OCI-LY1 (cell line): ENCODE results near the gene SERPINB5.

Experiments used
- H2AFZ ChIP-seq: fragments of 200-600 bp; sonication (generic), shearing (Covaris generic); 2 replicates; pipeline ENCODE4 v1.6.0; 2014; ENCODE audit warnings: antibody characterized with exemption, mild to moderate bottlenecking, low read length
- H3F3A ChIP-seq: fragments of 200-600 bp; sonication (generic), shearing (Covaris generic); 2 replicates; pipeline ENCODE4 v1.6.0; 2014; ENCODE audit warnings: mild to moderate bottlenecking, antibody characterized with exemption, low read length, moderate library complexity; ENCODE audit not compliant: insufficient read depth
- H3K27ac ChIP-seq: fragments of 200-600 bp; sonication (generic); 2 replicates; pipeline ENCODE4 v1.5.1; 2014; ENCODE audit warnings: low read length, mixed run types, mild to moderate bottlenecking, low read depth; ENCODE audit not compliant: poor library complexity, severe bottlenecking
- H3K27me3 ChIP-seq: fragments of 200-600 bp; sonication (generic); 2 replicates; pipeline ENCODE4 v1.6.0; 2014; ENCODE audit warnings: antibody characterized with exemption, mild to moderate bottlenecking, low read length, moderate library complexity; ENCODE audit not compliant: insufficient read depth
- H3K36me3 ChIP-seq: fragments of 200-600 bp; sonication (generic); 2 replicates; pipeline ENCODE4 v1.6.1; 2014; ENCODE audit warnings: mild to moderate bottlenecking, antibody characterized with exemption, low read length, moderate library complexity, mixed read lengths; ENCODE audit not compliant: insufficient read depth
- H3K4me1 ChIP-seq: fragments of 200-600 bp; sonication (generic); 2 replicates; pipeline ENCODE4 v1.5.1; 2014; ENCODE audit warnings: mild to moderate bottlenecking, low read length, moderate library complexity; ENCODE audit not compliant: insufficient read depth, severe bottlenecking
- H3K4me2 ChIP-seq: fragments of 200-600 bp; sonication (generic), shearing (Covaris generic); 2 replicates; pipeline ENCODE4 v1.6.1; 2014; ENCODE audit warnings: low read length
- H3K4me3 ChIP-seq: fragments of 200-600 bp; sonication (generic); 2 replicates; pipeline ENCODE4 v1.5.1; 2014; ENCODE audit warnings: low read length, low read depth, mild to moderate bottlenecking, mixed read lengths; ENCODE audit not compliant: poor library complexity, severe bottlenecking
- H3K79me2 ChIP-seq: fragments of 200-600 bp; shearing (Covaris generic); 2 replicates; pipeline ENCODE4 v1.6.1; 2016; ENCODE audit warnings: mixed run types, low read length, mixed read lengths; ENCODE audit not compliant: insufficient read depth
- H3K9ac ChIP-seq: fragments of 200-600 bp; sonication (generic), shearing (Covaris generic); 2 replicates; pipeline ENCODE4 v1.6.1; 2014; ENCODE audit warnings: mild to moderate bottlenecking, low read length, mixed read lengths
- H3K9me2 ChIP-seq: fragments of 200-600 bp; sonication (generic), shearing (Covaris generic); 2 replicates; pipeline ENCODE4 v1.6.1; 2014; ENCODE audit warnings: low read depth, mild to moderate bottlenecking, low read length, mixed read lengths
- H3K9me3 ChIP-seq: fragments of 200-600 bp; shearing (Covaris generic); 2 replicates; pipeline ENCODE4 v1.6.1; 2014; ENCODE audit warnings: low read length, mixed read lengths
- H4K20me1 ChIP-seq: fragments of 200-600 bp; sonication (generic), shearing (Covaris generic); 2 replicates; pipeline ENCODE4 v1.6.0; 2016; ENCODE audit warnings: mild to moderate bottlenecking, low read length; ENCODE audit not compliant: insufficient read depth
- CTCF ChIP-seq: fragments of 200-600 bp; sonication (generic), shearing (Covaris generic); IDR thresholded peaks from 2 replicates; pipeline ENCODE4 v1.5.1; 2017; ENCODE audit warnings: mild to moderate bottlenecking, antibody characterized with exemption, low read length, moderate library complexity, mixed read lengths
- EZH2 ChIP-seq: fragments of 200-600 bp; sonication (generic), shearing (Covaris generic); IDR thresholded peaks from 2 replicates; pipeline ENCODE4 v1.8.0; 2017; ENCODE audit warnings: borderline replicate concordance, mixed run types, mild to moderate bottlenecking, antibody characterized with exemption, low read length, moderate library complexity, mixed read lengths

The SERPINB5 gene

GRCh38 chr18:63476668-63477067 lies at the start of gene SERPINB5:
Gene SERPINB5, plus strand, starts transcription at chr18:63476958. Its CDS starts 7,471 bp downstream, at chr18:63484429.
- no peaks in the 10 kb centered on the region for H4K20me1 ChIP-seq
- H3K9ac ChIP-seq: no peak within 1 kb of the TSS
- no peaks in the 10 kb centered on the region for H3K9me2 ChIP-seq
- no peak within 1 kb of the TSS for H3K4me2 ChIP-seq
- no peaks in the 10 kb centered on the region for H3K79me2 ChIP-seq
- no peaks in the 10 kb centered on the region for H3F3A ChIP-seq
- no peak for TF ChIP-seq EZH2
- no peak for TF ChIP-seq CTCF
- H3K4me1 ChIP-seq: no peaks in the 10 kb centered on the region
- H3K27ac ChIP-seq: no peak within 1 kb of the TSS
- H3K27me3 ChIP-seq: no peaks in the 10 kb centered on the region; the same call in 1 of the 2 replicates
- no peak within 1 kb of the TSS for H2AFZ ChIP-seq
- H3K9me3 ChIP-seq: no peaks in the 10 kb centered on the region
- H3K36me3 ChIP-seq: no peaks in the 10 kb centered on the region
- H3K4me3 ChIP-seq: no peak within 1 kb of the TSS

DNA sequence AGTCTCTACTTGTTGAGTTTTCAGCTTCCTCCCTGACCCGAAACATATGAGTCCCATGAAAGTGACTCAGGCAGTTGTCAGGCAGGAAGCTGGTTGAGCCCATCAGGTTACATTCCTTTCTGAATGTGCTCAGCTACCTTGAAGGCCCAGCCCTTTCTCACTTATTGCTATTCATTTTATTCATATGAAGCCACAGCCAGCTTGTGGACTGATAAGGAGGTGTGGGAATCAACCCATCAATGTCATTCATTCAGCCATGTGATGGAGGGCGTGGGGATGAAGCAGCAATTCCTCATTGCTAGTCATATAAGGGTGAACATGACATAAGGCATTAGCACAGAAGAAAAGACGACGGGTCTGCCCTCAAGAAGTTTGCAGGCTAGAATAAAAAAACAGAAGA lies 49.2 kb upstream of the SERPINB5 start:
- no peaks in the 10 kb centered on the region for H3K9me3 ChIP-seq
- H3F3A ChIP-seq: no peaks in the 10 kb centered on the region
- TF ChIP-seq CTCF (no peak), EZH2 (no peak)
- peaks cover 8% of the 10 kb centered on the region for H3K4me1 ChIP-seq
- H3K27me3 ChIP-seq: peaks cover 5% of the 10 kb centered on the region
- no peaks in the 10 kb centered on the region for H3K79me2 ChIP-seq
- no peak overlapping the region for H3K9ac ChIP-seq
- H4K20me1 ChIP-seq: no peaks in the 10 kb centered on the region
- no peaks in the 10 kb centered on the region for H3K9me2 ChIP-seq
- H3K4me3 ChIP-seq: no peak overlapping the region
- no peak overlapping the region for H3K27ac ChIP-seq
- H3K4me2 ChIP-seq: no peak overlapping the region
- H3K36me3 ChIP-seq: no peaks in the 10 kb centered on the region
- H2AFZ ChIP-seq: no peak overlapping the region

DNA sequence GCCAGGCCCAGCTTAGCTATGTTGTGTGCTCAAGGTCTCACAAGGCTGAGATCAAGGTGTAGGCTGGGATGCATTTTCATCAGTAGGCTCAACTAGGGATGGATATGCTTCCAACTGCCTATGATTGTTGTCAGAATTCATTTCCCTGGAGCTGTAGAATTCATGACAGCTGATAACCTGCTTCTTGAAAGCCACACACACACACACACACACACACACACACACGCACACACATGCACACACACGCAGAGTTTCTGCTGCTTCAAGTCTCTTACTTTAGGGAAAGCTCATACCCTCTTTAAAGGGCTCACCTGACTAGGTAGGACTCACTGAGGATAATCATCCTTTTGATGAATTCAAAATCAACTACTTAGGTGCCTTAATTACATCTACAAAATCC lies 46.2 kb upstream of the SERPINB5 start:
- H3K36me3 ChIP-seq: no peaks in the 10 kb centered on the region
- H2AFZ ChIP-seq: no peak overlapping the region; the same call in 1 of the 2 replicates
- no peaks in the 10 kb centered on the region for H3K9me3 ChIP-seq
- H3K27ac ChIP-seq: no peak overlapping the region
- H3K27me3 ChIP-seq: peaks cover 5% of the 10 kb centered on the region
- H4K20me1 ChIP-seq: no peaks in the 10 kb centered on the region
- no peak overlapping the region for H3K4me2 ChIP-seq
- H3K9ac ChIP-seq: no peak overlapping the region
- H3F3A ChIP-seq: no peaks in the 10 kb centered on the region
- H3K79me2 ChIP-seq: no peaks in the 10 kb centered on the region
- TF ChIP-seq CTCF: no peak
- no peak for TF ChIP-seq EZH2
- H3K9me2 ChIP-seq: no peaks in the 10 kb centered on the region
- no peak overlapping the region for H3K4me3 ChIP-seq
- no peaks in the 10 kb centered on the region for H3K4me1 ChIP-seq
